Germinal center (tissue), 1 donor: ENCODE data around the gene PLEKHG3.
"Not testable (repeated sequence)": the region's sequence is repeated elsewhere in the genome, so short reads cannot be mapped to it uniquely, and the experiment has no call there.

Experiments
- DNase-seq: peaks from one replicate; pipeline ENCODE4 v3.0.0; 2012; ENCODE audit warnings: mixed read lengths, low spot score

PLEKHG3 gene

GRCh38 chr14:64688031-64688430 is 16.2 kb upstream of the PLEKHG3 start:
- no peak for DNase-seq

- no peak for DNase-seq
Observed at GRCh38 chr14:64688811-64689281, 15.4 kb upstream of the PLEKHG3 start.

GRCh38 chr14:64689289-64689688 is 14.9 kb upstream of the PLEKHG3 start:
- DNase-seq = no peak

- not testable (repeated sequence) for DNase-seq
Observed at GRCh38 chr14:64690607-64691006, 13.6 kb upstream of the PLEKHG3 start.

GRCh38 chr14:64691376-64691775 is 12.8 kb upstream of the PLEKHG3 start:
- DNase-seq = no peak

GRCh38 chr14:64692189-64692985 is 11.8 kb upstream of the PLEKHG3 start:
- no peak for DNase-seq

- no peak for DNase-seq
Observed at GRCh38 chr14:64692986-64693809, 11.0 kb upstream of the PLEKHG3 start.

- DNase-seq = no peak
Observed at GRCh38 chr14:64693810-64694165, 10.4 kb upstream of the PLEKHG3 start.

GRCh38 chr14:64695071-64695470 is 9.2 kb upstream of the PLEKHG3 start:
- DNase-seq = no peak

- DNase-seq = no peak
Observed at GRCh38 chr14:64696355-64696857, 7.8 kb upstream of the PLEKHG3 start.

GRCh38 chr14:64698903-64699302 is 5.3 kb upstream of the PLEKHG3 start:
- no peak for DNase-seq

- no peak for DNase-seq
Observed at GRCh38 chr14:64700290-64700689, 3.9 kb upstream of the PLEKHG3 start.

GRCh38 chr14:64700894-64701293 is 3.3 kb upstream of the PLEKHG3 start:
- no peak for DNase-seq

GRCh38 chr14:64701660-64702059 is 2.6 kb upstream of the PLEKHG3 start:
- DNase-seq = no peak

- DNase-seq = no peak
Observed at GRCh38 chr14:64702493-64703394, 1.5 kb upstream of the PLEKHG3 start.

GRCh38 chr14:64703395-64704142 is 655 bp upstream of the PLEKHG3 start:
- DNase-seq = no peak

- no peak for DNase-seq
Observed at GRCh38 chr14:64704743-64705380, 638 bp downstream of the PLEKHG3 start.

- DNase-seq = no peak
Observed at GRCh38 chr14:64705381-64706118, 1.3 kb downstream of the PLEKHG3 start.

- no peak for DNase-seq
Observed at GRCh38 chr14:64706119-64706592, 1.9 kb downstream of the PLEKHG3 start.
